Right forelimb (tissue), 1 donor: Measurements from ENCODE around the gene KRTAP5-4.
"Not testable (repeated sequence)": the region's sequence is repeated elsewhere in the genome, so short reads cannot be mapped to it uniquely, and the experiment has no call there.

Source experiments
- DNase-seq: peaks from one replicate; pipeline ENCODE4 v3.0.0-alpha.2; 2018

KRTAP5-4 gene

DNA sequence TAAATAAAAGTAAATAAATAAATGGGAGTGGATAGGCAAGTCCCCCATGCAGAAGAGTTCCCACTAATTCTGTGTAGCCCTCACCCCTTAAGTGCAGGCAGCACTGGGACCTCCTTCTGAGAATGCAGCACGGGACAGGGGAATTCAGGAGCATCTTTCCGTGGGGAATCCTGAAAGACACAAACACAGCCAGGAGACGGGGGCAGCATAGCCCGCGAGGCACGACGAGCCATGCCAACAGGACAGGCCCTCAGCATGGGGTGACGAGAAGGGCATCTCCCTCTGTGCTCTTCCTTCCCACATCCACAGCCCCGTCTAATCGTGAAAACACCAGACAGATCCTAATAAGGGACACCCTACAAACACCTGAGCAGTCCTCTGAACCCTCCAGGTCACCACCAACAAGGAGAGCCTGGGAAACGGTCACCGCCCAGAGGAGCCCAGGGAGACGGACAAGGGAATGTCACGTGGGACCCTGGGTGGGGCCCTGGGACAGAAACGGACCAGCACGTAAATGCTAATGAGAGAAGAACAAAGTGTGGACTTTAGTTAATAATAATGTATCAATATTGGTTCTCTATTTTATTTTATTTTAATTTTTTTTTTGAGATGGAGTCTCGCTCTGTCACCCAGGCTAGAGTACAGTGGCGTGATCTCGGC, 14.5 kb upstream of the KRTAP5-4 start:
- DNase-seq, result no peak

DNA sequence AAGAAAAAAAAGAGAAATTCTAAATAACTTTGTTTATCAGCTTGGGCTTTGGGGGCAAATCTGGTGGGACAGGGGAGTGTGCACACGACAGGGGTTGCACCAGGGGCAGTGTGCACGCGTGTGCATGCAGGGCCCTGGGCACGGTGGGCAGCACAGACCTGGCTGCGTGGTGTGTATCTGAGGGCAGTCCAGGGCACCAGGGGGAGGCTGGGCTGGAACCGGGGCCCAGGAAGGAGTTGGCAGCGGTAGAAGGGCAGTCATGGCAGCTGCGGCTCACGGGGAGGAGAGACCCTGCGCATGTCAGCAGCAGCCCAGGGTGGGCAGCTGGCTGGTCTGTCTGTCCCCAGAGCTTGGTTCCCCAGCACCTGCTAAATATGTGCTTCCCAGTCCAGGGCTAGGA, 11.9 kb upstream of the KRTAP5-4 start:
- no peak for DNase-seq

DNA sequence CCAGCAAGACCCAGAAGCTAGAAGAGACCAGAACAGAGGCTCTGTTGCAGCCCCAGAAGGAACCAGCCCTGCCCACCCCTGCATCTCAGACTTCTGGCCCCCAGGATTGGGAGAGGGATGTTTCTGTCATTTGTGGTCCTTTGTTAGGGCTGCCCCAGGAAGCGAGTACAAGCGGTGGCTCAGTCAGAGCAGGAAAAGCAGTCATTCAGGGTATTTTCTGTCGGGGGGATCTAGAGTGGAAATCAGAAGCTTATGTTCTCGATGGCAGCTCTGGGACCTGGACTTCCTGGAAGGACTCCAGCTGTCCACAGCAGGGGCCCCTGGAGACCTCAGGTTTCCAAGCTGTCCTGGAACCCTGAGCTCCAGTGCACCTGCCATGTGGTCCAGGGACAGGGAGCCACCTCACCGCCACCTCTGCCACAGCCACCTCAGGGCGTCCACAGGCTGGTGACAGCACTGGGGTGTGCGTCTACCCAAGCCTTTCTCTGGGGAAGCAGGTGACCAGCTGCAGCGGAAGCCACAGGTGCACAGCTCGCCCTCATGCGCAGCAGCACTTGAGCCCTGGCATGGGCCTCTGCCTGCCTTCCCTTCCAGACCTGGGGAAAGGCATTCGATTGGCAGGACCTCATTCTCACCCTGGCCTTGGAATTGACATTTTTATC, 10.2 kb upstream of the KRTAP5-4 start:
- DNase-seq, result no peak

DNA sequence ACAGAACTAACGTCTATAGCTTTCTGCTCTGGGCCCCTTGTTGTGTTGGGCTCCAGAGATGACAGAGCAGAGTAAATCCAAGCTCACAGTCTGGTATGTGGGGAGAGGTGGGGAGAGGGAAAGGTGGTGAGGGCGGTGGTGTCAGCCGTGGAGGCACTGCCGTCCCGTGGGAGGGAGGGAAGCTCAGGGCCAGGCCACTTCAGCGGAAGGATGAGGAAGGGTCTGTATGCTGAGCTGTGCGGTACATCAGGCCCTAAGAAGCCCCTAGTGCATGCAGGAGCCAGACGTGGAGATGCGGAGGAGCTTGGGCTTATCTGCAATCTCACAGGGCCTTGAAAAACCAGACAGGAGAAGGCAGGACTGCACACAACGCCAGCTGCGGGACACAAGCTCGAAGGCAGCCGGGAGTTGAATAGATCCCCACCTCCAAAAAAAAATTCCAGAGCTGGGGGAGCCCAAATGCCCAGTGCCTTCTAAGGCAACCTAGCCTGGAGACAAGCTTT, 9.2 kb upstream of the KRTAP5-4 start:
- DNase-seq, result no peak

DNA sequence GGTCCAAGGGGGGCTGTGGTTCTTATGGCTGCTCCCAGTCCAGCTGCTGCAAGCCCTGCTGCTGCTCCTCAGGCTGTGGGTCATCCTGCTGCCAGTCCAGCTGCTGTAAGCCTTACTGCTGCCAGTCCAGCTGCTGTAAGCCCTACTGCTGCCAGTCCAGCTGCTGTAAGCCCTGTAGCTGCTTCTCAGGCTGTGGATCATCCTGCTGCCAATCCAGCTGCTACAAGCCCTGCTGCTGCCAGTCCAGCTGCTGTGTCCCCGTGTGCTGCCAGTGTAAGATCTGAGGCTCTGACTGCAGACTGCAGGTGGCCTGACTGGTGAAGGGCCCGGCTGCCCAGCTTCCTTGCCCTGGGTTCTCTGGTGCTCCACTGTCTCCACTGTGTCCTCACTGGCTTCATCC, 8.3 kb upstream of the KRTAP5-4 start:
- no peak for DNase-seq

DNA sequence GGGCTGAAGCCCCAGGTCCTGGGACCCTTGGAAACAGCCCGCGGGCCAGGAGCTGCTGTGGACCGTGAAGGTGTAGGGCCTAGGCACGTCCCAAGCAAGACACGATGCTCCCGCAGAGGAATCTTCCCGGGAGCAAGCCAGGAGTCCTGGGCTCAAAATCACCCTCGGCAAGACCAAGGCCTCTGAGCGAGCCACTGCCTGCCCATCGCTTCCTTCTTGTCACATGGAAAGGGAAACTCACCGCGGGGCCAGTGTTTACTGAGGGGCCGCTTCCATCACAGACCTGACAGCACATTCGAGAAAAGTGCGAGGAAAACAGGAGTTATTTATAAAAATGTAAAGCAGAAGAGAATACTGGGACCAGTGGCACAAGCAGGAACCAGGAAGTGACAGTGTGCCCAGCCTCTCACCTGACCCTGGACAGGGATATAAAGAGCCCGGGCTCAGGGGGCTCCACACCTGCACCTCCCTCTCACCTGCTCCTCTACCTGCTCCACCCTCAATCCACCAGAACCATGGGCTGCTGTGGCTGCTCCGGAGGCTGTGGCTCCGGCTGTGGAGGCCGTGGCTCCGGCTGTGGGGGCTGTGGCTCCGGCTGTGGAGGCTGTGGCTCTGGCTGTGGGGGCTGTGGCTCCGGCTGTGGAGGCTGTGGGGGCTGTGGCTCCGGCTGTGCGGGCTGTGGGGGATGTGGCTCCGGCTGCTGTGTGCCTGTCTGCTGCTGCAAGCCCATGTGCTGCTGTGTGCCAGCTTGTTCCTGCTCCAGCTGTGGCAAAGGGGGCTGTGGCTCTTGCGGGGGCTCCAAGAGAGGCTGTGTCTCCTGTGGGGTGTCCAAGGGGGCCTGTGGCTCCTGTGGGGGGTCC, 7.6 kb upstream of the KRTAP5-4 start, which contains the start of gene KRTAP5-5:
Gene KRTAP5-5 (plus strand): TSS at position 450 of the 860 bp plus-strand sequence. CDS start 66 bp downstream, at position 516.
- no peak for DNase-seq

DNA sequence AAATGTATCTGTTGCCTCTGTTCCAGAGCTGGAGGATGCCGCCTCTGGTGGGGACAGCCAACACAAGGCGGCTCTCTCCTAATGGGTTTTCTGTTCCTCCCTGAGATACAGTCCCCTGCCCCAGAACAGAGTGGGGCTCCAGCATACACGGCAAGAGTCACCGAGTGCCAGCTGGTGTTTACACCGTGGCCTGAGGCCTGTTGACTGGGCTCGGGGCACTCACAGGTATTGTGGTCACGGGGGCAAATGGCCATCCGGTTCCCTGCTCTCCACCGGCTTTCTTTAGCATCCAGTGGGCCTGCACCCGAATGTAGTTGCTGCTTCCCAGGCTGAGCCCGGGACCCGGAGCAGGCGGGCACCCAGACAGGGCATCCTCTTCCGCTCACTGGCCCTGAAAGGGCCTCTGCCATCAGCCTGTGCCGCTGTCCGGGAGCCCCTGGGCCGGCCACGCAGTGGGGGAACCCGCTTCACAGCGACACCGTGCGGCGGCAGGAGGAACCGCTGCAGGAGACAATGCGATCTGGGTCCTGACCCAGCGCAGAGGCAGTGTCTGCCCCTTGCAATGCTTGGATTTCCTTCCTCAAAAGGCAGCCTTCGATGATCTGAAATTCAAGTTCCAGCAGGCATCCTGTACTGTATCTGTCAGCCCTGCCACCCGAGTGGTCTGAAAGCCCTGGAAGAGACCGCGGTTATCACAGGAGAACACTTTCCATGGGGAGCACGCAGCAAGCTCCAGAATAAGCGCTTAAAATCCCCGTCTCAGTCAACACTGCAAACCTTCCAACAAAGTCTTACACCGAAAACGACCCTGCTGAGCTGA, 6.8 kb upstream of the KRTAP5-4 start:
- DNase-seq, result peak; percentile 59

DNA sequence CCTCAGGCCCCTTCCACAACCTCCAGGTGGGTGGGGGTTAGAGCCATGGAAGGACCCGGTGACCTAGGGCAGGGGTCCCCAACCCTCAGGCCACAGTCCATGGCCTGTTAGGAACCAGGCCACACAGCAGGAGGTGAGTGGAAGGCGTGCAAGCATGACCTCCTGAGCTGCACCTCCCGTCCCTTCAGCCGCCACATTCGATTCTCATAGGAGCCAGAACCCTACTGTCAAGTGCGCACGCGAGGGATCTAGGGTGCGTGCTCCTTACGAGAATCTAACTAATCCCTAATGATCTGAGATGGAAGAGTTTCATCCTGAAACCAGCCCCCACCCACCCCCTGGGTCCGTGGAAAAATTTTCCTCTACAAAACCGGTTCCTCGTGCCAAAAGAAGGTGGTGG, 3.6 kb upstream of the KRTAP5-4 start:
- no peak for DNase-seq

DNA sequence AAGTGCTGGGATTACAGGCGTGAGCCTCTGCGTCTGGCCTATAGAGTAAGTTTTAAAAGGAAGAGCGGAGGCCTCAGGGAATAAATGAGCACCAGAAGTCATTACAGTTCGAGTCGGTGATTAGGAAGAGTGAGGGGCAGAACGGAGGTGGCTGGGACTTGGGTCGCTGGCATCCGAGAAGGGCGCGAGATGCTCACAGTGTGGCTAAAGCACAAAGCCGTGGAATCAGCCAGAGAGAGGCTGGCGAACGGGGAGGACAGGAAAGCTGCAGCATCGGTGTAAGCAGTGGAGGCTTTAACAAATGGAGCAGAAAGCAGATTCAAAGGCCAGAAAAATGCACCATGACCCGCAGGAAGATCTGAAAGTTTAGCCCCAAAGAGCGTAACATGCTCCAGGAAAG, 2.7 kb upstream of the KRTAP5-4 start:
- no peak for DNase-seq

DNA sequence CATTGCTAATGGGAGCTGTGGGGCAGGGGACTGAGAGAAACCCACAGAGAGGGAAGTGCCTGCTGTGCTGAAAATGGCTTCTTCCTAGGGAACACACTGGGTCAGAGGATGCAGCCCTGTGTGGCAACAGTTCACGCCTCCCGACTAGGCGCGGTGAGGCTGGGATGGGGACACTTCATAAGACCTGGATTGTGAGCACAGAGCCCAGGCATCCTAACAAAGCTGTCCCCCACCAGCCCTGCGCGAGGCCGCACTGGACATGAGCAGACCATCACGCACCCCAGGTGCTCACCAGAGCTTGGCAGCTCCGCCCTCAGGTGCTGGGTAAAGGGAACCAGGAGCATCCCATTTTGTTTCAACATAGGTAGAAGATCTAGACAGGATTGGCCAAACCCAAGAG, 1.8 kb upstream of the KRTAP5-4 start:
- no peak for DNase-seq

DNA sequence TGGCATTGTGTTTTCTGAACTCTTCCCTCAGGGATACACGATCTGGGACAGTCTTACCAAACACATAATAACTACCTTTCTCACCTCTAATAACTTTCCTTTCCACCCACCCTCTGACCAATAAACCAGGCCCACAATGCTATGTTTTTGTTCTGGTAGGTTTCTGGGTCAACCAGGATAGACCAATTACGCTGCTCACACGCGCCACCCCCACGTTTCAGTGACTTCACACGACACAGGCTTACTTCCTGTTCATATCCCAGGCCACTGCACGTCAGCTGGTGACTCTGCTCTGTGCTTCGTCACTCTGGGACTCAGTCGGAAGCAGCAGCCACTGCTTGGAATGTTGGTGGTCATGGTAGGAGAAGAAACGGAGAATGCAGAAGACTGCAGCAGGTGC, 2.5 kb downstream of the KRTAP5-4 start:
- no peak for DNase-seq

DNA sequence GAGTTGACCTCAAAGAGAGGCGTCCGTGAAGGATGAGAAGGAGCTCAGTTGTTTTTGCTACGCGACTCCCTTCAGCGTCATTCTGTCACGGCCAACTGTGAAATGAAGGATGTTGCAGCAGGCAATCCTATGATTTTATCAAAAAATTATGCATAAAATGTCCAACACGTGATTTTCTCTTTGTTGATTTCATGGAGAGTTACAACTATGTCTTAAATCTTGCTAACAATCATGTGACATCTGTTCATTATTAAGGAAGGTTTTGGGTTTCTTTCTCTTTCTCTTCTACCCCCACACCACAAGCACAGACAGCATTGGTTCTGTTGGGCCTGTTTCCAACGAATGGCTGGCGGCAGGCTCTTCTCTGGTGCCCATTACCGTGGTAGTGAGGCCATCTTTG, 3.7 kb downstream of the KRTAP5-4 start:
- DNase-seq, result no peak

DNA sequence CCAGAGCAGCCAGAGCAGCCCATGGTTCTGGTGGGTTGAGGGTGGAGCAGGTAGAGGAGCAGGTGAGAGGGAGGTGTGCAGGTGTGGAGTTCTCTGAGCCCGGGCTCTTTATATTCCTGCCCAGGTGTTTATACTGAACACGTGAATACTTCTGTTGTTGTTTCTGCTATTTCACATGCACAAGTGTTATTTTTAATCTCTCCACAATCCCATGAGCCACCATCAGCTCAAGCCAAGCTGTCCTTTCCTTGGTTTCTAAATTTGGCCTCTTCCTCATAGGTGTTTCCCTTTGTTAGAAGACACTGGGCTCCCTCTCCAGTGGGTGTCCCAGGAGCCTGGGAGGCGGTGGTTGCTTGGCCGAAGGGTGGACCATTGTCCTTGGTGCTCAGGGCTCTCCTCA, 13.6 kb downstream of the KRTAP5-4 start, which contains the start of gene KRTAP5-3:
Gene KRTAP5-3 (minus strand): TSS at position 101 of the 400 bp plus-strand sequence. CDS start 78 bp downstream, at position 23.
- DNase-seq, result no peak

DNA sequence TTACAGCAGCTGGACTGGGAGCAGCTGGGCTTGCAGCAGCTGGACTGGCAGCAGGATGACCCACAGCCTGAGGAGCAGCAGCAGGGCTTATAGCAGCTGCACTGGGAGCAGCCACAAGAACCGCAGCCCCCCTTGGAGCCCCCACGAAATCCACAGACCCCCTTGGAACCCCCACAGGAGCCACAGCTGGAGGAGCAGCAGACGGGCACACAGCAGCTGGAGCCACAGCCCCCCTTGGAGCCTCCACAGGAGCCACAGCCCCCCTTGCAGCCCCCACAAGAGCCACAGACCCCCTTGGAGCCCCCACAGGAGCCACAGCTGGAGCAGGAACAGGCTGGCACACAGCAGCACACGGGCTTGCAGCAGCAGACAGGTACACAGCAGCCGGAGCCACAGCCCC, 14.0 kb downstream of the KRTAP5-4 start:
- DNase-seq, result not testable (repeated sequence)

DNA sequence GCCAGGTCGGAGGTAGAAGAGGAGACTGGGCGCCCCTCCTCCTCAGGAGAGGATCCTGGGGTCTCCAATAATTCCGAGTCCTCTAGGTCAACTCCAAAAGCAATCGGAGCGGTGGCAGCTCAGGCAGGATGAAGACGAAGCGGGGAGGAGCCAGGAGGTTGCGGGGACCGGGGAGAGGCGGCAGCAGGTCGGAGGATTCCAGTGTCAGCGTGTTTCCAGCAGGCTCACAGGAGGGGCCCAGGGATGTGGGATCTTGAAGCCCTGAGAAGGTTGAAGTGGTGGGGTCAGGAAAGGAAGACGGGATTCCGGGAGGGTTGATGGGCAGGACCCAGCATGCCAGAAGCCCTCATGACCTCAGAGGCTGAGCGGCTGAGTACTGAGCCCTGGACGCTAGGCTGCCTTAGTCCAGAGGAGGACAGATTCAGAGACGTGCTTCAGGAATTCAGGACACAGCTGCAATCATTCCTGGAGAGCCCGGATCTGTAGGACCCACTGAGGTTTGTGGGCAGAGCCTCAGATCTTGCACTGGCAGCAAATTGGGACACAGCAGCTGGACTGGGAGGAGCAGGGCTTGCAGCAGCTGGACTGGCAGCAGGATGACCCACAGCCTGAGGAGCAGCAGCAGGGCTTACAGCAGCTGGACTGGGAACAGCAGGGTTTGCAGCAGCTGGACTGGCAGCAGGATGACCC, 14.6 kb downstream of the KRTAP5-4 start:
- DNase-seq, result not testable (repeated sequence)

DNA sequence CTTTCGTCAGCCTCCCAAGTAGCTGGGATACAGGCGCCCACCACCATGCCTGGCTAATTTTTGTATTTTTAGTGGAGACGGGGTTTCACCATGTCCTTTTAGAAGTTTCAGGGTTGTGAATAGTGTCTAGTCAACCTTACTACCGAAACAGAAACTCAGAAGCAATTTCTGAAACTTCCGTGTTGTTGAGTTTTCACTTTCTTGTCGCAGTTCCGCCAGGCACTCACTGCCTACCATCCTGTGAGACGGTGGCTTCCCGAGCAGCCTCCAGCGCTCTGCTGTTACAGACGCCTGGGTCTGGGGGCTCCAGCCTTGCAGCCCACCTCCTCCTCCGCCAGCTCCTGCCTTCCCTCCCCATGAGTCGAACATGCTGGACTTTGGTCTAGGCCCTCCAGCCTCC, 16.0 kb downstream of the KRTAP5-4 start:
- not testable (repeated sequence) for DNase-seq

DNA sequence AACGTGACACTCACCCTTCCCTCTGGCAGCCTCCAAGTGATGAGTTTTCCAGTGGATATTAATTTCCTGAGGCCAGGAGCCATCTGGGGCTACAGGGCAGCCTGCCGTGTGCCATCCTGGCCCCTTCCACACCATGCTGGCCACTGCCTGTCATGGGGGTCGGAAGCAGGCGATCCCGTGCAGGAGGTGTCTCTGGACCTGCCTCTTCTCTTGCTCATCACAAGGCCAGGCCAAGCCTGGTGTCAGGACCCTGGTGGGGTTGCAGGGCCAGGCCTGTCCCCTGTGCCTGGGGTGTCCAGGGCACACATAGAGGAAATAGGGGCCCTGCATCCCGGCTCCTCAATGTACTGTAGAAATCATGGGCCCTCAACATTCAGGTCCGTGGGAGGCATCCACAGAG, 17.2 kb downstream of the KRTAP5-4 start:
- no peak for DNase-seq

DNA sequence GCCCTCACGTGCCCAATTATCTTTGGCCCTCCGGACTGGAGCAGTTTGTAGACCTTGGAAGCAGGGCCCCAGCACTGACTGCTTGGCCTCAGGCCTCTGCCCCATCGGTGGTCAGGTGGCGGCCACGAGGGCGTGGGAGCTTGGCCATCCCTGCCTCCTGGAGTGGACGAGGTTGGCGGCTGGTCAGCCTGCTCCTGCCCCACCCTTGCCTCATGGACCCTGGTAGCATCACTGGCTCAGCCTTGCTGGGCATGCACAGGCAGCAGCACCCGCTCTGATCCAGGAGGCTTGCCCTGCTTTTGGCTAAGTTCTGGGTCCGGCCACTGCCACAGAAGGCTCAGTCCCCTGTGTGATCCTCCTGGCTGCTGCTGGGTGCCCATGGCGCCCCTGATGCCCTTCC, 17.8 kb downstream of the KRTAP5-4 start:
- DNase-seq, result no peak

DNA sequence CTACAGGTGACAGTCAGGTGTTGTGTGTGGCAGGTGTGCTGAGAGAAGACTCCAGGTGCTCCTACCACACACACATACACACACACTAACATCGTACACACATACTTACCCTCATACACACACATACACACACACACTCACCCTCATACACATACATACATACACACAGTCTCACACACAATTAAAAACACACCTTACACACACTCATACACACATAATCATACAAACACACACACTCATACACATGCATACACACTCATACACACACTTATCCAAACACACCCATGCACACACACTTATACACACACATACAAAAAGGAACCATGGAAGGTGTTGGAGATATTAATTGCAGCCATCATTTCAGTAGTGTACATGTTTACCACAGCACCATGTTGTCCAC, 18.3 kb downstream of the KRTAP5-4 start:
- DNase-seq, result no peak

DNA sequence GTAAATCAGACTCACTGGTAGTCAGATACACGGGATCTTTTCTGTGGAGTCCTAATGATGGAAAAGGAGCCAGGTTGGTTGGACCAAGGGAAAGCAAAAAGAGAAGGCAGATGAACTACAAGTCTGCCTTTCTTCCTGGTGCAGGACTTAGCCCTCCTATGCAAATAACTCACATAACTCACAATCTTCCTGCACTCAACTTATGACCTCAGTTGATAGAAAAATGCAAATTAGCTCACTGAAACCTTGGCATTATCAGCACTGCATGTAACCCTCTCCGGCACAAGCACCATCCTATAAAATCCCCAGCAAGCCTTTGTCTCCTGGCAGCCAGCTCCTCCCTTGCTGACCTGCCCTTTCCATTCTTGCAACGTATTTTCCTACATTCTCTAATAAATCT, 20.3 kb downstream of the KRTAP5-4 start:
- not testable (repeated sequence) for DNase-seq

DNA sequence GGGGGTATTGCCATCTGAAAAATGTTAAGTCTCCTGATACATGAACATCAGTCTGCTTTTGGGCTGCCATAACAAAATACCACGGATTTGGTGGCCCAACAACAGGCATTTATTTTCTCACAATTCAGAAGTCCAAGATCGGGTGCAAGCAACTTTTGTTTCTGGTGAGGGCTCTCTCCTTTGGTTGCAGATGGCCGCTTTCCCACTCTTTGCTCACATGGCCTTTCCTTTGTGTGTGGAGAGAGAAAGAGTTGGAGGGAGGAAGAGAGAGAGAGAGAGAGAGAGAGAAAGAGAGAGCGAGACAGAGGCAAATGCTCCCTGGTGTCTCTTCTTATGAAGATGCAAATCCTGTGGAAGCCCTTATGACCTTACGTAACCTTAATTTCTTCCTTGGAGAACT, 21.3 kb downstream of the KRTAP5-4 start:
- no peak for DNase-seq

DNA sequence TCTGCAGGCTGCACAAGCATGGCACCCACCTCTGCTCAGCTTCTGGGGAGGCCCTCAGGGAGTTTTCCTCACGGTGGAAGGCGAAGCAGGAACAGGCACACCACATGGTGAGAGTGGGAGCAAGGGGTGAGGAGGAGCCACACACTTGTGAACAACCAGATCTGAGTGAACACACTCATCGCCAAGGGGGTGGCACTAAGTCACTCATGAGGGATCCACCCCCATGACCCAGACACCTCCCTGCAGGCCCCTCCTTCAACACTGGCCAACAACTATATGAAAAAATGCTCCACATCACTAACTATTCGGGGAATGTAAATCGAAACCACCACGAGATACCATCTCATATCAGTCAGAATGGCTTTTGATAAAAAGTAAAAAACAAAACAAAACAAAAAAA, 23.1 kb downstream of the KRTAP5-4 start:
- no peak for DNase-seq
